ENCODE results near the gene STPG1. TPM values are rescaled to one million over a fixed set of nuclear protein-coding genes. Genes with fewer than 3 reads are reported as not detected.
A peak's percentile ranks its signal among the peaks of the same experiment; 100 is the strongest.

STPG1 gene
- total and polyA plus RNA-seq, 7 donors: 0.89 to 4.2 (median 1.4) TPM

- intact Hi-C loops (cut with DNase I): loop anchor here in 1 of 2 donors (10.0 kb wide), 1 partner anchor 216 kb away; no protein-coding TSS in a partner anchor
- no peak for ATAC-seq
- WGBS, 3 donors: 80 to 82% (median 81%) methylated on average over 14 of the region's 14 CpGs
- no peaks in the 10 kb centered on the region for H3K27me3 ChIP-seq (ENCODE audit: insufficient read depth in 3 of 3, low read length in 2 of 3)
- H3K36me3 ChIP-seq (ENCODE audit: insufficient read depth in 1 of 2, low read depth in 1 of 2): peaks cover 0 to 4% of the 10 kb centered on the region in 2 donors
- H3K9me3 ChIP-seq: no peaks in the 10 kb centered on the region
- H3K4me1 ChIP-seq: no peaks in the 10 kb centered on the region
- no peak for TF ChIP-seq CTCF (IDR thresholded peaks at IDR 0.05)
- no peak for DNase-seq
- no peak overlapping the region for H3K27ac ChIP-seq
- no peak overlapping the region for H3K4me3 ChIP-seq
These were observed 5.5 kb upstream of the STPG1 start for GRCh38 chr1:24418898-24419628.

GRCh38 chr1:24417681-24418080 is 4.1 kb upstream of the STPG1 start:
- Histone ChIP-seq H3K9me3 (no peaks in the 10 kb centered on the region), H3K27ac (no peak overlapping the region), H3K4me3 (no peak overlapping the region), H3K27me3 (ENCODE audit: insufficient read depth in 3 of 3, low read length in 2 of 3) (peaks cover 0 to 4% (median 0%) of the 10 kb centered on the region in 3 donors), H3K36me3 (ENCODE audit: insufficient read depth in 1 of 2, low read depth in 1 of 2) (peaks cover 0 to 4% of the 10 kb centered on the region in 2 donors), H3K4me1 (no peaks in the 10 kb centered on the region)
- ATAC-seq (no peak), DNase-seq (no peak)
- WGBS, 3 donors: 94 to 97% (median 96%) methylated on average over 1 of the region's 1 CpG
- intact Hi-C loops (cut with DNase I): loop anchor here in 1 of 2 donors (10.0 kb wide), 1 partner anchor 217 kb away; no protein-coding TSS in a partner anchor
- no peak for TF ChIP-seq CTCF (IDR thresholded peaks at IDR 0.05)

- TF ChIP-seq CTCF (IDR thresholded peaks at IDR 0.05): no peak
- Histone ChIP-seq H3K27ac (no peak overlapping the region), H3K36me3 (ENCODE audit: insufficient read depth in 1 of 2, low read depth in 1 of 2) (peaks cover 0 to 4% of the 10 kb centered on the region in 2 donors), H3K27me3 (ENCODE audit: insufficient read depth in 3 of 3, low read length in 2 of 3) (peaks cover 0 to 4% (median 0%) of the 10 kb centered on the region in 3 donors), H3K4me3 (peak overlapping the region; percentile 75), H3K4me1 (no peaks in the 10 kb centered on the region), H3K9me3 (no peaks in the 10 kb centered on the region)
- 76 to 79% (median 77%) methylated on average over 10 of the region's 10 CpGs for WGBS, 3 donors
- intact Hi-C loops (cut with DNase I): loop anchor here in 1 of 2 donors (10.0 kb wide), 1 partner anchor 218 kb away; no protein-coding TSS in a partner anchor
- ATAC-seq (no peak), DNase-seq (no peak)
These were observed 3.2 kb upstream of the STPG1 start for GRCh38 chr1:24416666-24417391.

- H3K27me3 ChIP-seq (ENCODE audit: insufficient read depth in 3 of 3, low read length in 2 of 3): peaks cover 0 to 4% (median 0%) of the 10 kb centered on the region in 3 donors
- DNase-seq (no peak), ATAC-seq (peak in 2 of 4 donors; percentile 9 to 21)
- 3 to 4% (median 3%) methylated on average over 35 of the region's 35 CpGs for WGBS, 3 donors
- H3K9me3 ChIP-seq: no peaks in the 10 kb centered on the region
- H3K4me3 ChIP-seq: peak overlapping the region; percentile 75
- TF ChIP-seq CTCF (IDR thresholded peaks at IDR 0.05): no peak
- intact Hi-C loops (cut with DNase I): loop anchor here in 1 of 2 donors (10.0 kb wide), 1 partner anchor 219 kb away; no protein-coding TSS in a partner anchor
- no peaks in the 10 kb centered on the region for H3K36me3 ChIP-seq (ENCODE audit: insufficient read depth in 1 of 2, low read depth in 1 of 2)
- H3K4me1 ChIP-seq: no peaks in the 10 kb centered on the region
- no peak overlapping the region for H3K27ac ChIP-seq
These were observed 2.5 kb upstream of the STPG1 start for GRCh38 chr1:24415910-24416665.

Measured in psoas muscle (tissue), 8 donors.